ENCODE data around the gene ADCY5. TPM values are rescaled to one million over a fixed set of nuclear protein-coding genes. Genes with fewer than 3 reads are reported as not detected.

The ADCY5 gene
- total RNA-seq, 4 donors from 2014 or later: 3.5 to 44.6 (median 14.5) TPM

DNA sequence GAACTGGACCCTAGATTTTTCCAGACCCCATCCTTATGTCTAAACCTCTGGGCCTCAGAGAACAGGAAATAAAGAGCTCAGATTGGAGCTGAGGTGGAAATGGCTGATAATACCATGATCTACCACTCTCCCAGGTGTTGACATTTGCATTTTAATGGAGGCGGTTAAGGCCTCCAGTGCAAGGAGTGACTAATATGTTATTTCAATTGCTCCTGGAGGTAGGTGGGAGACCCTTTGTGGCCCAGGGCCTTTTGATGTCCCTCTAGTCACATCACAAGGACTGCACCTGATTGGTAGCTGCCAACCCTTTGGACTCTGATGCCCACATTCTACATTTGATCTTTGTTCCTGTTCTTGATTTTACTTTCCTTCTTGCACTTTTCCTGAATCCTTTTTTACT is 9.0 kb upstream of the ADCY5 start:
- Histone ChIP-seq H3K4me3 (no peak overlapping the region), H3K27ac (no peak overlapping the region), H3K4me1 (no peaks in the 10 kb centered on the region), H3K9me3 (no peaks in the 10 kb centered on the region), H3K36me3 (no peaks in the 10 kb centered on the region), H3K27me3 (no peaks in the 10 kb centered on the region)
- DNase-seq: no peak
- TF ChIP-seq, protein P1, sequence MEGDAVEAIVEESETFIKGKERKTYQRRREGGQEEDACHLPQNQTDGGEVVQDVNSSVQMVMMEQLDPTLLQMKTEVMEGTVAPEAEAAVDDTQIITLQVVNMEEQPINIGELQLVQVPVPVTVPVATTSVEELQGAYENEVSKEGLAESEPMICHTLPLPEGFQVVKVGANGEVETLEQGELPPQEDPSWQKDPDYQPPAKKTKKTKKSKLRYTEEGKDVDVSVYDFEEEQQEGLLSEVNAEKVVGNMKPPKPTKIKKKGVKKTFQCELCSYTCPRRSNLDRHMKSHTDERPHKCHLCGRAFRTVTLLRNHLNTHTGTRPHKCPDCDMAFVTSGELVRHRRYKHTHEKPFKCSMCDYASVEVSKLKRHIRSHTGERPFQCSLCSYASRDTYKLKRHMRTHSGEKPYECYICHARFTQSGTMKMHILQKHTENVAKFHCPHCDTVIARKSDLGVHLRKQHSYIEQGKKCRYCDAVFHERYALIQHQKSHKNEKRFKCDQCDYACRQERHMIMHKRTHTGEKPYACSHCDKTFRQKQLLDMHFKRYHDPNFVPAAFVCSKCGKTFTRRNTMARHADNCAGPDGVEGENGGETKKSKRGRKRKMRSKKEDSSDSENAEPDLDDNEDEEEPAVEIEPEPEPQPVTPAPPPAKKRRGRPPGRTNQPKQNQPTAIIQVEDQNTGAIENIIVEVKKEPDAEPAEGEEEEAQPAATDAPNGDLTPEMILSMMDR (IDR thresholded peaks at IDR 0.05): no peak
- TF ChIP-seq POLR2A (IDR thresholded peaks at IDR 0.05): no peak

DNA sequence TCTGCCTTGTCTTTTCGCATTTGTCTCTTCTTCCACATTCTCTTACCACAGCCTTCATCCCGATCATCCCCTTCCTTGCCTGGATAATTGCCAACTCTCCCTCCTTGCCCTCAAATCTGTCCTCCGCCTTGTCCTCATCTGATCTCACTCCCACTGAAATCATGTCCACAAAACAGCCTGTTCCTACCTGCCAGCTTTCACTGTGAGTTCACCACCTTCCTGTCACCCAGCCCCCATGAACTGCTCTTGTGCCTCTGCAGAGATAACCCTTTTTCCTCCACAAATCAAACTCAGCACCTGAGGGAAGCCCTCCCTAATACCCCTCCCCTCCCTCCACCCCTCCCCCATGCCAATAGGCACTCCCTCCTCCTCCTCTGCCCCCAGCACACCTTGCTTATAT is 4.8 kb upstream of the ADCY5 start:
- TF ChIP-seq, protein P1 (IDR thresholded peaks at IDR 0.05): no peak
- TF ChIP-seq POLR2A (IDR thresholded peaks at IDR 0.05): no peak
- H3K4me1 ChIP-seq: peaks cover 0 to 19% (median 4%) of the 10 kb centered on the region in 4 donors
- H3K27ac ChIP-seq: no peak overlapping the region
- DNase-seq: no peak
- H3K9me3 ChIP-seq: no peaks in the 10 kb centered on the region
- peaks cover 0 to 6% of the 10 kb centered on the region in 2 donors for H3K27me3 ChIP-seq
- no peaks in the 10 kb centered on the region for H3K36me3 ChIP-seq
- H3K4me3 ChIP-seq: no peak overlapping the region

DNA sequence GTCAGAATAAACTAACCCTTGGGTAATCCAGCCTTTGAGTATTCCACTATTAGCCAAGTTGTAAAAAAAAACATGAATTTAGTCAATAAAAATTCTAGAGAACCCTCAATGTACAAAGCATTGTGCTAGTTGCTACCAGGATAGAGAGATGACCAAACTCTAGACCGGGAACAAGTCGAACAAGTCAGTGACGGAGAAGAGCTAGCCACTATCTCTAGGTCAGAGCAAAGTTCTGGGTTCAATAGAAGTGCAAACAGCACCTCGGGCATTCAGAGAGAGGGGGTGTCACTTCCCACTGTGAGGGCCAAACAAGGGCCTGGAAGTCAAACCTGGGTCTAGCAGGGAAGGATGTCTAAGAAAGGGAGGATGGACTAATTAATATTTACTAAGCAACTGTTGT is 2.3 kb upstream of the ADCY5 start:
- Histone ChIP-seq H3K9me3 (no peaks in the 10 kb centered on the region), H3K27me3 (peaks cover 0 to 6% of the 10 kb centered on the region in 2 donors), H3K27ac (no peak overlapping the region), H3K4me1 (peaks cover 0 to 25% (median 7%) of the 10 kb centered on the region in 4 donors), H3K36me3 (no peaks in the 10 kb centered on the region), H3K4me3 (no peak overlapping the region)
- no peak for TF ChIP-seq POLR2A (IDR thresholded peaks at IDR 0.05)
- TF ChIP-seq, protein P1 (IDR thresholded peaks at IDR 0.05): no peak
- no peak for DNase-seq

DNA sequence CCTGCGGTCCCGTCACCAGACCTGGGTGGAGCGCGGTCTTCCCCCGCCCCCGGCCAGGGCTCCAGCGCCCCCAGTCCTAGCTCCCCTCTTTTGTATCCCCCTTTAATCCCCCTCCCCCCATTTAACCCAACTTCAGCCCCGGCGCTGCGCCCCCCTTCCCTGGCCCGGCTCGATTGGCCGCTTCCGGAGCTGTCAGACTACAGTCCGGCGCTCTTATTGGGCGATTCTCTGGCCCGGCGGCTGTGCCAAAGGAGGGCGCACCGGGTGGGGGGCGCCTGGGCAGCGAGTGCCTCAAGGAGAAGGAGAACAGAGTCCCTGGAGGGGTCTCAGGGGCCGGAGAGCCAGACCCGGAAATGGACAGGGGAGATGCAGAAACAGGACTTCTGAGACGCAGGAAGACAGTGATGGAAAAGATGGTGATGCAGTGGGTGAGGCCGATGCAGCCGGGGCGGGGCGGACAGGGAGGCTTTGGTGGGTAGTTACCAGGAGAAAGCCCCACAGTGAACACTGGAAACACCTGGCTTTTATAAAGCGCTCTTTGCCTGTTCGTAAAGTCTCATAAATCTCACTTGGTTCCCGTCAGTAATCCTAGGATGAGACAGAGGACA is 1.2 kb upstream of the ADCY5 start:
- Histone ChIP-seq H3K9me3 (no peaks in the 10 kb centered on the region), H3K4me1 (peaks cover 0 to 25% (median 7%) of the 10 kb centered on the region in 4 donors), H3K4me3 (peak overlapping the region; percentile 37 to 64 (median 53)), H3K27me3 (peaks cover 0 to 6% of the 10 kb centered on the region in 2 donors), H3K27ac (peak overlapping the region; percentile 40 to 87 (median 72)), H3K36me3 (no peaks in the 10 kb centered on the region)
- DNase-seq: no peak
- TF ChIP-seq POLR2A (IDR thresholded peaks at IDR 0.05): no peak
- TF ChIP-seq, protein P1 (IDR thresholded peaks at IDR 0.05): no peak

DNA sequence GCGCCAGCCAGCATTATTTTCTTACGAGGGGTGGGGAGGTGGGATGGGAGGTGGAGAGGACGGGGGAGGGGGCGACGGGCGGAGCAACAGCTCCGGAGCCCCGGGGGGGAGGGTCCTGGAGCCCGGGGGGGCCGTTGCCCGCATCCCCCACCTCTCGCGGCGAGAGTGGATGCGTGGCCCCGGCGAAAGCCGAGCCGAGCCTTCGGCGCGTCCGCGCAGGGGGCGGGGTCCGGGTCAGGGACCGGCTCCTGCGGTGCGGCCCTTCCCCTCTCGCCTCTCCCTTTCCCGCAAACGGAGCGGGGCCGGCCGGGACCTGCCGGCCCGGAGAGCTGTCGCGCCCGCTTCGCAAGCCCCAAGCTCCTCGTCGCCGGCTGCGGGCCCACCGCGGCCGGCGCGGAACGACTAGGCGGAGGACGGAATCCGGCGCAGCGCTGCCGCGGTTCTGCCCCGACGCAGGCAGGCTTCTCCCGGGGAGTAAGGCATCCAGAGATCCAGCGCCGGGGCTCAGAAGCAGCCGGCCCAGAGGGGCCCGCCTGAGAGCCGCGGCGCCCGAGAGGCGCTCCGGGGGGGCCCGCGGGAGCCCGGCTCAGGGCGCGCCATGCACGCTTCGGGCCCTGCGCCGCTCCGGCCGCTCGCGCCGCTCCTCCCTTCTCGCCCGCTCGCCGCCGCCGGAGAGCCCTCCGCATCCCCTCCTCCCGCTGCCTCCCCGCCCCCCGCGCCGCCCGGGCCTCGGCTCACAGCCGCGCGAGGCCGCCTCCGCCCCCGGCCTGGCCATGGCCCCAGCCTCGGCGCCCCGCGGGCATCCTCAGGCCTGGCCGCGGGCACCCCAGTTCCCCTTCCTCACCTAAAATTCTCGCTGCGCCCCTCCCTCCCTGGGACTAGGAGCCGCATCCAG is 459 bp upstream of the ADCY5 start:
- Histone ChIP-seq H3K4me3 (peak overlapping the region; percentile 37 to 64 (median 53)), H3K27ac (peak overlapping the region; percentile 40 to 87 (median 72)), H3K9me3 (no peaks in the 10 kb centered on the region), H3K27me3 (peaks cover 0 to 6% of the 10 kb centered on the region in 2 donors), H3K36me3 (no peaks in the 10 kb centered on the region), H3K4me1 (peaks cover 0 to 25% (median 7%) of the 10 kb centered on the region in 4 donors)
- DNase-seq: peak in 1 of 3 donors; percentile 56
- no peak for TF ChIP-seq POLR2A (IDR thresholded peaks at IDR 0.05)
- TF ChIP-seq, protein P1 (IDR thresholded peaks at IDR 0.05): no peak

Data from Peyer's patch (tissue), 4 donors.